OCI-M2 (cell line): Measurements from ENCODE around the gene PLAC1.

Experiments used
- DNase-seq: peaks from one replicate; lab custom pipeline; 2025; ENCODE audit not compliant: unreplicated experiment; lab: John Stamatoyannopoulos, UW

Gene PLAC1

GRCh38 chrX:134592303-134592702 is 66.0 kb downstream of the PLAC1 start:
- DNase-seq, result no peak

- no peak for DNase-seq
Observed at GRCh38 chrX:134591502-134591901, 66.8 kb downstream of the PLAC1 start.

GRCh38 chrX:134588806-134589205 is 69.5 kb downstream of the PLAC1 start:
- no peak for DNase-seq

GRCh38 chrX:134580907-134581306 is 77.4 kb downstream of the PLAC1 start:
- DNase-seq, result no peak

GRCh38 chrX:134573683-134574035 is 84.6 kb downstream of the PLAC1 start:
- no peak for DNase-seq

GRCh38 chrX:134572816-134573682 is 85.2 kb downstream of the PLAC1 start:
- DNase-seq, result no peak

- DNase-seq, result no peak
Observed at GRCh38 chrX:134571796-134572195, 86.5 kb downstream of the PLAC1 start.

- DNase-seq, result no peak
Observed at GRCh38 chrX:134570899-134571298, 87.4 kb downstream of the PLAC1 start.

GRCh38 chrX:134570509-134570846 is 87.8 kb downstream of the PLAC1 start:
- DNase-seq, result no peak

- DNase-seq, result no peak
Observed at GRCh38 chrX:134569306-134569705, 89.0 kb downstream of the PLAC1 start.

GRCh38 chrX:134568285-134569016 is 89.8 kb downstream of the PLAC1 start:
- DNase-seq, result no peak

- no peak for DNase-seq
Observed at GRCh38 chrX:134566506-134566905, 91.8 kb downstream of the PLAC1 start.

GRCh38 chrX:134562002-134562401 is 96.3 kb downstream of the PLAC1 start:
- no peak for DNase-seq

GRCh38 chrX:134558133-134558532 is 100.1 kb downstream of the PLAC1 start:
- DNase-seq, result no peak

GRCh38 chrX:134554291-134554690 is 104.0 kb downstream of the PLAC1 start:
- DNase-seq, result no peak

GRCh38 chrX:134552351-134552750 is 105.9 kb downstream of the PLAC1 start:
- DNase-seq, result no peak

GRCh38 chrX:134551376-134552048 is 106.8 kb downstream of the PLAC1 start:
- no peak for DNase-seq

GRCh38 chrX:134548257-134549201 is 109.7 kb downstream of the PLAC1 start:
- no peak for DNase-seq

GRCh38 chrX:134547047-134547679 is 111.1 kb downstream of the PLAC1 start:
- no peak for DNase-seq

- DNase-seq, result no peak
Observed at GRCh38 chrX:134546187-134546586, 112.1 kb downstream of the PLAC1 start.
